ENCODE results near the gene SHROOM2.

DNA sequence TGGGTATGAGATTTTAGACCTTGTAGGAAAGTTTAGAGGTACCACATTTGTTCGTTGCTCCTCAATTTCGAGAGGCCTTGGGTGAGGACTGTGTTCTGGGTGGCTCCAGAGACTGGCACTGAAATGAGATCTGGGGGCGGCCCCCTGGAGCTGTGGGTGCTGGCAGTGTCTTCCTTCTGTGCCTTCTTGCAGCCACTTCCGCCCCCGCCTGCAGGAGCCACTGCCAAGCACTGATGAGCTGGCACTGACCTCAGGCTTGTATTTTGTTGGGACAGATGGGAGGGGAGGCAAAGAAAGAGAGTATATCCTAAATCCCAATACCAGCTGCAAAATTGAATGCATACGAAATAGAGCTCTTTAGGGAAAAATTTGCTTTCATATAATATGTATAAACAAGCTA lies 116.4 kb downstream of the SHROOM2 start:
- no peak for TF ChIP-seq POLR2A (IDR thresholded peaks at IDR 0.05)
- TF ChIP-seq, protein P1, sequence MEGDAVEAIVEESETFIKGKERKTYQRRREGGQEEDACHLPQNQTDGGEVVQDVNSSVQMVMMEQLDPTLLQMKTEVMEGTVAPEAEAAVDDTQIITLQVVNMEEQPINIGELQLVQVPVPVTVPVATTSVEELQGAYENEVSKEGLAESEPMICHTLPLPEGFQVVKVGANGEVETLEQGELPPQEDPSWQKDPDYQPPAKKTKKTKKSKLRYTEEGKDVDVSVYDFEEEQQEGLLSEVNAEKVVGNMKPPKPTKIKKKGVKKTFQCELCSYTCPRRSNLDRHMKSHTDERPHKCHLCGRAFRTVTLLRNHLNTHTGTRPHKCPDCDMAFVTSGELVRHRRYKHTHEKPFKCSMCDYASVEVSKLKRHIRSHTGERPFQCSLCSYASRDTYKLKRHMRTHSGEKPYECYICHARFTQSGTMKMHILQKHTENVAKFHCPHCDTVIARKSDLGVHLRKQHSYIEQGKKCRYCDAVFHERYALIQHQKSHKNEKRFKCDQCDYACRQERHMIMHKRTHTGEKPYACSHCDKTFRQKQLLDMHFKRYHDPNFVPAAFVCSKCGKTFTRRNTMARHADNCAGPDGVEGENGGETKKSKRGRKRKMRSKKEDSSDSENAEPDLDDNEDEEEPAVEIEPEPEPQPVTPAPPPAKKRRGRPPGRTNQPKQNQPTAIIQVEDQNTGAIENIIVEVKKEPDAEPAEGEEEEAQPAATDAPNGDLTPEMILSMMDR (IDR thresholded peaks at IDR 0.05), result no peak
- TF ChIP-seq EP300 (IDR thresholded peaks at IDR 0.05), result no peak
